WERI-Rb-1 (cell line): Measurements from ENCODE around the gene GALNT5.

Experiments used
- DNase-seq: peaks from one replicate; pipeline ENCODE4 v3.0.0-alpha.2; 2020
- H3K27ac ChIP-seq: fragments of 250-450 bp; sonication (Bioruptor Pico); 2 replicates; pipeline ENCODE4 v1.5.1; 2020; ENCODE audit warnings: mild to moderate bottlenecking, moderate library complexity
- H3K27me3 ChIP-seq: fragments of 250-450 bp; sonication (Bioruptor Pico); 2 replicates; pipeline ENCODE4 v1.5.1; 2021; ENCODE audit warnings: mild to moderate bottlenecking, low read depth, moderate library complexity; ENCODE audit not compliant: insufficient read depth, severe bottlenecking
- H3K36me3 ChIP-seq: fragments of 250-450 bp; sonication (Bioruptor Pico); 2 replicates; pipeline ENCODE4 v1.5.1; 2020; ENCODE audit warnings: mild to moderate bottlenecking, moderate library complexity
- H3K4me3 ChIP-seq: 2 replicates; pipeline ENCODE4 v1.5.1; 2011; ENCODE audit warnings: low read depth, mild to moderate bottlenecking, control low read depth, low read length
- H3K9me3 ChIP-seq: fragments of 250-450 bp; sonication (Bioruptor Pico); 2 replicates; pipeline ENCODE4 v1.5.1; 2021; ENCODE audit warnings: mild to moderate bottlenecking, moderate library complexity; ENCODE audit not compliant: severe bottlenecking
- TF ChIP-seq, protein P1 (sequence below): IDR thresholded peaks from 2 replicates; pipeline ENCODE4 v1.5.1; 2011; ENCODE audit warnings: low read depth, mild to moderate bottlenecking, control low read depth, inconsistent platforms, low read length

Gene GALNT5

DNA sequence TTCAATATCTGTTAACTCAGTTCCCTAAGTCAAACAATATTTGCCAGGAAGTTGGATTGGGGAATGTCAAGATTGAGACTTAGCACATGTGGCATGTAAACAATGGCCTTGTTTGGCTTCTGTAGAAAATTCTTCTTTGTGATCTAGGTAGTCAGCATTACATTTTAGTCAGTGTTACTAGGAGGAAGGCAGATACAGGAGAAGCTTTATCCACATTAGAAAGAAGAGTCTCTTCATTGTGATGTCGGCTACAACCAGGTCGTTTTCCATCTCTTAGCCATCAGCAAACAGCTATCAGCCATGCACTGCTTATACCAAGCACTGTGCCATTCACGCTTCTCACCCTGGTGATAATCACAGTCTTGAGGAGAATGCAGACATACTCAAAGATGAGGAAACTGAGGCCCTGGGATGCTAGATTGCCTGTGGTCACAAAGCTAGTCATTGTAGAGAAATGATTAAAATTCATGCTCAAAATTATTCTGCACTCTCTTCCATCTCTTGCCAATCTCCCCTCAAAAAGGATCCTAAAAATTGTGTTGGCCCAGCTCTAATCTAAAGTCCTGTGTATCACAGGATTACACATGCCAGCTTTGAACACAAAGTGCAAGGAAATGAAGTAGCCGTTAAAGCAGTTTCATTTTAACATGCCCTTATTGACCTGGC is 3.2 kb downstream of the GALNT5 start:
- no peak overlapping the region for H3K4me3 ChIP-seq
- no peak overlapping the region for H3K27ac ChIP-seq
- DNase-seq = no peak

DNA sequence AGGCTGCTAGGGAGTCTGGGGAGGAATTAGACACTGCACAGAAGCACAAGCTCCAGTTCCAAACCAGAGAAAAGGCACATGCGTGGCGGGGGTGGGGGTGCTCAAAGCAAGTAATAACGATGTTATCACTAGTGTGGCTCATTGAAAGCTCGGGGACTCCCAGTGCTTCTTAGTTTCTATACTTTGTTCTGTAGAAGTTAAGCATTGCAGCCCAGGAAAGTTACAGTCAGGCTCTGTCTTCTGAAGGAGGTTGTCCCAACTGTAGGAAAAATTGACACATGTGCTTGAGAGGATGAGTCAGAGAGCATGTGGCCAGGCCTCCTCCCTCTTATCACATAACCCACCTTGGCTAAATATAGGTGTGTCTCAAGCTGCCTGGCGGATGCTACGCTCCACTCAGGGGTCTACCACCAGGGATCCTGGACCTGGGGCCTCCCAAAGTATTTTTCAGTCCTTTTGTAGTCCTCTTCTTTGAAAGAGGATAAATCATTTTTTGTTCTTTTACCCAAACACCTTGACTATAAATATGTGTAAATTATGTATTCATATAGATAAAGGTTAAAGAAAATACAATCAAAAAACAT is 3.8 kb downstream of the GALNT5 start:
- H3K27me3 ChIP-seq = no peaks in the 10 kb centered on the region
- DNase-seq = no peak
- H3K9me3 ChIP-seq = no peaks in the 10 kb centered on the region
- TF ChIP-seq, protein P1, sequence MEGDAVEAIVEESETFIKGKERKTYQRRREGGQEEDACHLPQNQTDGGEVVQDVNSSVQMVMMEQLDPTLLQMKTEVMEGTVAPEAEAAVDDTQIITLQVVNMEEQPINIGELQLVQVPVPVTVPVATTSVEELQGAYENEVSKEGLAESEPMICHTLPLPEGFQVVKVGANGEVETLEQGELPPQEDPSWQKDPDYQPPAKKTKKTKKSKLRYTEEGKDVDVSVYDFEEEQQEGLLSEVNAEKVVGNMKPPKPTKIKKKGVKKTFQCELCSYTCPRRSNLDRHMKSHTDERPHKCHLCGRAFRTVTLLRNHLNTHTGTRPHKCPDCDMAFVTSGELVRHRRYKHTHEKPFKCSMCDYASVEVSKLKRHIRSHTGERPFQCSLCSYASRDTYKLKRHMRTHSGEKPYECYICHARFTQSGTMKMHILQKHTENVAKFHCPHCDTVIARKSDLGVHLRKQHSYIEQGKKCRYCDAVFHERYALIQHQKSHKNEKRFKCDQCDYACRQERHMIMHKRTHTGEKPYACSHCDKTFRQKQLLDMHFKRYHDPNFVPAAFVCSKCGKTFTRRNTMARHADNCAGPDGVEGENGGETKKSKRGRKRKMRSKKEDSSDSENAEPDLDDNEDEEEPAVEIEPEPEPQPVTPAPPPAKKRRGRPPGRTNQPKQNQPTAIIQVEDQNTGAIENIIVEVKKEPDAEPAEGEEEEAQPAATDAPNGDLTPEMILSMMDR = no peak
- H3K4me3 ChIP-seq = no peak overlapping the region
- H3K27ac ChIP-seq = no peak overlapping the region
- no peaks in the 10 kb centered on the region for H3K36me3 ChIP-seq

More for the DNA sequence above, 3.2 kb downstream of the GALNT5 start:
- TF ChIP-seq, protein P1 = no peak
- no peaks in the 10 kb centered on the region for H3K27me3 ChIP-seq
- no peaks in the 10 kb centered on the region for H3K36me3 ChIP-seq
- no peaks in the 10 kb centered on the region for H3K9me3 ChIP-seq

DNA sequence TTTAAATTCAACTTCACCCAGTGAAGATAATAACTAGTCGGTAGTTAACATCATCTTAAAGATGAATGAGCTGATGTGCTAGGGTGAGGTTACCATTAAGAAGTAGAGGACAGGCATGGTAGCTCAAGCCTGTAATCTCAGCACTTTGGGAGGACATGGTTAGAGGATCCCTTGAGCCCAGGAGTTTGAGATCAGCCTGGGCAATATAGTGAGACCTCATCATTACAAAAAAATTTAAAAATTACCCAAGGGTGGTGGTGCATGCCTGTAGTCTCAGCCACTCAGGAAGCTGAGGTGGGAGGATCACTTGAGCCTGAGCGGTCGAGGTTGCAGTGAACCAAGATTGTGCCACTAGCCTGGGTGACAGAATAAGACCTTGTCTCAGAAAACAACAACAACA is 4.7 kb downstream of the GALNT5 start:
- no peak for DNase-seq
- H3K27me3 ChIP-seq = no peaks in the 10 kb centered on the region
- no peaks in the 10 kb centered on the region for H3K36me3 ChIP-seq
- no peak overlapping the region for H3K4me3 ChIP-seq
- no peak overlapping the region for H3K27ac ChIP-seq
- TF ChIP-seq, protein P1 = no peak
- no peaks in the 10 kb centered on the region for H3K9me3 ChIP-seq

DNA sequence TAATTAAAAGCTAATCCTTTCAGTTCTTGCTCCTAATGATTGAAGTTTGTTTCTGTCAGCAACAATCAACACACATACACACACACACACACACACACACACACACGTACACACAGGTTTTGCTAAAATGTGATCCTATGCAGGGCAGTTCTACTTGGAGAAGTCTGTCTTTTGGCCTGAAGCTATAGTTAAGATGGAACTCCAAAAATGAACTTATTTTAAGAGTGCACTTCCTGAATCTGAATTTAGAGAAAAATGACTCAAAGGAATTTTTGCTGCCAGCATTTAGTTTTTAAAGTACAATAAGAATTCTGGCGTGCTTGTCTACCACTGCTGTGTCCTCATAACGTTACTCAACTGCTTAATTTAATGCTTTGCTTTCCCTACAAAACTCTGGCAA is 6.6 kb downstream of the GALNT5 start:
- TF ChIP-seq, protein P1 = no peak
- H3K4me3 ChIP-seq = no peak overlapping the region
- H3K27ac ChIP-seq = no peak overlapping the region
- no peaks in the 10 kb centered on the region for H3K27me3 ChIP-seq
- no peaks in the 10 kb centered on the region for H3K9me3 ChIP-seq
- no peak for DNase-seq
- no peaks in the 10 kb centered on the region for H3K36me3 ChIP-seq

DNA sequence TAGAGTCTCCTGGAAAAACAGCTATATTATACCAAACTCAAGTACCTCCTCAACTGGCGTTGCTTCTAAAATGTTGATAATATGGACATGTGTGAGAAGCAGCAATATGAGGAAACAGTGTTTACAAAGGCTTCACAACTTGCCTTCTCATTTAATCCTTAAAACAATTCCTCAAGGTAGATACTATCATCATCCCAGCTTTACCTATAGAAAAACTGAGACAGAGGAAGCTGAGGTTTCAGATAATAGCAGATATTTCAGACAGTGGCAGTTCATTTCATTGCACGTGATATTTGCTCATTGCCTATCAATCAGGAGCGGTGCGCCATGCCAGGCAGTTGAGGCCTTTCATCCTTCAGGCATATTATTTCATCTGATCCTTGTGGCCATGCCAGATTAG is 8.3 kb downstream of the GALNT5 start:
- no peak for DNase-seq
- H3K27me3 ChIP-seq = no peaks in the 10 kb centered on the region
- TF ChIP-seq, protein P1 = no peak
- H3K27ac ChIP-seq = no peak overlapping the region
- H3K36me3 ChIP-seq = no peaks in the 10 kb centered on the region
- no peaks in the 10 kb centered on the region for H3K9me3 ChIP-seq
- no peak overlapping the region for H3K4me3 ChIP-seq

DNA sequence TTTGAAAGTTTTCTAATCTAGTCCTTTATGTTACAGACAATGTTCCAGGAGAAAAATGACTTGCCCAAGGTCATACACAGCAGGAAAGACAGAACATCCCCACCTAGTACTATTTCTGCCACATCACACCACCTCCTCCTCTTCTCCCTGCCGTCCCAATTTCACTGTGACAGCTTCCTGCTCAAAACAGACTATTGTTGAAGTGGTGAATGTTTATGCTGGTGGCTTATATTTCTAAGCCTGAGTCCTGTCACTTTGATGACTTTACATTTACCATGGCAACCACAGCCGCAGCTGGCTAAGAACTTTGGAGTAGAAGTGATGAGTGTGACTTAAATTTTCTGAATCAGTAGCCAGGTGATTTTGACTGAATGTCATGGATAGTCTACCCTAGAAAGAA is 10.0 kb downstream of the GALNT5 start:
- Histone ChIP-seq H3K27ac (no peak overlapping the region), H3K9me3 (no peaks in the 10 kb centered on the region), H3K4me3 (no peak overlapping the region), H3K36me3 (no peaks in the 10 kb centered on the region), H3K27me3 (no peaks in the 10 kb centered on the region)
- no peak for DNase-seq
- TF ChIP-seq, protein P1 = no peak
